Osteocyte (in vitro differentiated cells): ENCODE measurements around the gene CADPS2. TPM values are rescaled to one million over a fixed set of nuclear protein-coding genes. Genes with fewer than 3 reads are reported as not detected.

Experiments
- DNase-seq: peaks from one replicate; pipeline ENCODE4 v3.0.0; 2021; ENCODE audit warnings: mixed read lengths; ENCODE audit not compliant: unreplicated experiment; ENCODE audit errors: extremely low spot score
- H3K27ac Mint-ChIP-seq: one replicate; pipeline ENCODE4 v1.8.0; 2021; ENCODE audit warnings: mild to moderate bottlenecking, mixed read lengths; ENCODE audit not compliant: unreplicated experiment
- H3K27me3 Mint-ChIP-seq: one replicate; pipeline ENCODE4 v1.8.0; 2021; ENCODE audit warnings: mixed read lengths; ENCODE audit not compliant: unreplicated experiment
- H3K36me3 Mint-ChIP-seq: one replicate; pipeline ENCODE4 v1.8.0; 2021; ENCODE audit warnings: mixed read lengths; ENCODE audit not compliant: unreplicated experiment
- H3K4me1 Mint-ChIP-seq: one replicate; pipeline ENCODE4 v1.8.0; 2021; ENCODE audit warnings: mixed read lengths; ENCODE audit not compliant: unreplicated experiment
- H3K4me3 Mint-ChIP-seq: one replicate; pipeline ENCODE4 v1.8.0; 2021; ENCODE audit warnings: mild to moderate bottlenecking, moderate library complexity, mixed read lengths; ENCODE audit not compliant: unreplicated experiment
- H3K9me3 Mint-ChIP-seq: one replicate; pipeline ENCODE4 v1.8.0; 2021; ENCODE audit warnings: mixed read lengths; ENCODE audit not compliant: unreplicated experiment
- CTCF ChIP-seq: fragments of 200-600 bp; sonication (generic); IDR thresholded peaks from 2 replicates; pipeline ENCODE4 v1.5.0; 2021; ENCODE audit warnings: antibody characterized with exemption, mild to moderate bottlenecking, moderate library complexity
- total RNA-seq: library from RNA; stranded (reverse); gene quantifications from 2 replicates; pipeline ENCODE4 v1.2.1, GENCODE V29; 2021

Gene CADPS2
- total RNA-seq, 1 donor from 2014 or later: 0.81 TPM

- Mint-ChIP-seq H3K9me3 (no peaks in the 10 kb centered on the region), H3K36me3 (no peaks in the 10 kb centered on the region), H3K4me1 (no peaks in the 10 kb centered on the region), H3K27ac (no peak overlapping the region), H3K4me3 (no peak overlapping the region), H3K27me3 (peaks cover 7% of the 10 kb centered on the region)
- DNase-seq: no peak
- no peak for TF ChIP-seq CTCF
Observed at GRCh38 chr7:122556219-122556618, 330.0 kb downstream of the CADPS2 start.

- Mint-ChIP-seq H3K36me3 (no peaks in the 10 kb centered on the region), H3K27me3 (peaks cover 7% of the 10 kb centered on the region), H3K4me1 (no peaks in the 10 kb centered on the region), H3K9me3 (no peaks in the 10 kb centered on the region), H3K27ac (no peak overlapping the region), H3K4me3 (no peak overlapping the region)
- no peak for DNase-seq
- TF ChIP-seq CTCF: no peak
Observed at GRCh38 chr7:122553761-122554160, 332.5 kb downstream of the CADPS2 start.

GRCh38 chr7:122552769-122553168 lies 333.5 kb downstream of the CADPS2 start:
- DNase-seq: no peak
- TF ChIP-seq CTCF: no peak
- no peaks in the 10 kb centered on the region for H3K36me3 Mint-ChIP-seq
- H3K4me1 Mint-ChIP-seq: no peaks in the 10 kb centered on the region
- no peak overlapping the region for H3K27ac Mint-ChIP-seq
- H3K27me3 Mint-ChIP-seq: peaks cover 5% of the 10 kb centered on the region
- no peaks in the 10 kb centered on the region for H3K9me3 Mint-ChIP-seq
- no peak overlapping the region for H3K4me3 Mint-ChIP-seq

GRCh38 chr7:122550545-122550944 lies 335.7 kb downstream of the CADPS2 start:
- Mint-ChIP-seq H3K9me3 (no peaks in the 10 kb centered on the region), H3K4me1 (no peaks in the 10 kb centered on the region), H3K36me3 (no peaks in the 10 kb centered on the region), H3K4me3 (no peak overlapping the region), H3K27ac (no peak overlapping the region), H3K27me3 (no peaks in the 10 kb centered on the region)
- no peak for TF ChIP-seq CTCF
- no peak for DNase-seq

GRCh38 chr7:122549578-122549977 lies 336.7 kb downstream of the CADPS2 start:
- Mint-ChIP-seq H3K4me3 (no peak overlapping the region), H3K36me3 (no peaks in the 10 kb centered on the region), H3K27ac (no peak overlapping the region), H3K9me3 (no peaks in the 10 kb centered on the region), H3K4me1 (no peaks in the 10 kb centered on the region), H3K27me3 (peaks cover 2% of the 10 kb centered on the region)
- no peak for TF ChIP-seq CTCF
- DNase-seq: no peak
